Measurements from ENCODE around the gene CRYM.

DNA sequence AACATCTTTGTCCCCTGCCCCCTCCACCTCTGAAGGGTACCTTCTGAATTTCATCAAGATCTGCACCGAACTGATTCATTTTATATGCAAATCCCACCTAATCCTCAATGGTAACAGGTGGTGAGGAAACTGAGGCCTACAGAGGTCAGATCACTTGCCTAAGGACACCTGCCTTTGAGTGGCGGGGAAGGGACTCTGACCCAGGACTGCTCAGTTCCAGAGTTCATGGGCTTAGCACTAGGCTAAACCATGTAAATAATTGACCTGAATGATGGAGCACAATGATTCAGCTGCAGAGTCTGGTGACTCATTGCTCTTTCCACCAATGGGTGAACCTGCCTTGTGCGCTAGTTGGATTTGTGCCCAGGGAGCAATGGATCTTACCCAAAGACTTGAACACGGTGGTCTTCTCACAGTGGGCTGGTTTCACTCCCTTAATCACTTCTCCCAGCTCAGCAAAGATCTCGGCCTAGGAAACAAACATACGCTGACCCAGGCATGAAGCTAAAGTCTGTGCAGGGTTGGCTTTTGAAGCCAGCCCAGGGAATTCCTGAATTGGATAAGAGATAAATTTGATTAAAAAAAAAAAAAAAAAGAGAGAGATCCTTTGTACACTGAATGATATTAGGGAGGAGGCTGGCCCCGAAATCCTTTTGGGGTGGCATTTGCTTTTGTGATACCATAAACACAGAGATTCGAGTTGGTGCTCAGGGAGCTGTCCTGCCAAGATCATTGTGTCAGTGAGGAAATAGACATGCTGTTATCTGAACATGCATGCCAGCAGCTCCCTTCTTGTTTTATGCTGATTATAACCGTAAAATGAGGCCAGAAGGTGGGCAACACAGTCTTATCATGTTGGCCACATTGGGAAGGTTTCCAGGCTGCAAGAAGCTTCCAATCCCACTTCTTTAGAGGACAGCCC lies 17.0 kb downstream of the CRYM start:
- TF ChIP-seq, protein P1, sequence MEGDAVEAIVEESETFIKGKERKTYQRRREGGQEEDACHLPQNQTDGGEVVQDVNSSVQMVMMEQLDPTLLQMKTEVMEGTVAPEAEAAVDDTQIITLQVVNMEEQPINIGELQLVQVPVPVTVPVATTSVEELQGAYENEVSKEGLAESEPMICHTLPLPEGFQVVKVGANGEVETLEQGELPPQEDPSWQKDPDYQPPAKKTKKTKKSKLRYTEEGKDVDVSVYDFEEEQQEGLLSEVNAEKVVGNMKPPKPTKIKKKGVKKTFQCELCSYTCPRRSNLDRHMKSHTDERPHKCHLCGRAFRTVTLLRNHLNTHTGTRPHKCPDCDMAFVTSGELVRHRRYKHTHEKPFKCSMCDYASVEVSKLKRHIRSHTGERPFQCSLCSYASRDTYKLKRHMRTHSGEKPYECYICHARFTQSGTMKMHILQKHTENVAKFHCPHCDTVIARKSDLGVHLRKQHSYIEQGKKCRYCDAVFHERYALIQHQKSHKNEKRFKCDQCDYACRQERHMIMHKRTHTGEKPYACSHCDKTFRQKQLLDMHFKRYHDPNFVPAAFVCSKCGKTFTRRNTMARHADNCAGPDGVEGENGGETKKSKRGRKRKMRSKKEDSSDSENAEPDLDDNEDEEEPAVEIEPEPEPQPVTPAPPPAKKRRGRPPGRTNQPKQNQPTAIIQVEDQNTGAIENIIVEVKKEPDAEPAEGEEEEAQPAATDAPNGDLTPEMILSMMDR (IDR thresholded peaks at IDR 0.05; ENCODE audit: extremely low read depth in 1 of 2, insufficient read depth in 1 of 2, low read depth in 1 of 2, low read length in 2 of 2), result no peak
- no peak for TF ChIP-seq POLR2A (IDR thresholded peaks at IDR 0.05; ENCODE audit: low read depth, low read length)

All from endothelial cell of umbilical vein (primary cell).